Activated T-helper 9 cell treated with anti-CD3 and anti-CD28 coated beads, Interleukin-2, amount 50 U/mL, for 16 hours (primary cell): Measurements from ENCODE around the gene TCFL5.

Experiments used
- DNase-seq: peaks from one replicate; pipeline ENCODE4 v3.0.0-alpha.2; 2020; ENCODE audit warnings: low read depth

Gene TCFL5

GRCh38 chr20:62822239-62822787 is 39.3 kb downstream of the TCFL5 start:
- DNase-seq, result no peak

GRCh38 chr20:62821726-62822210 is 39.9 kb downstream of the TCFL5 start:
- no peak for DNase-seq

GRCh38 chr20:62820962-62821725 is 40.5 kb downstream of the TCFL5 start:
- DNase-seq, result no peak

- DNase-seq, result no peak
These were observed 41.2 kb downstream of the TCFL5 start for GRCh38 chr20:62820208-62820961.

GRCh38 chr20:62819494-62820174 is 42.0 kb downstream of the TCFL5 start:
- DNase-seq, result no peak

GRCh38 chr20:62818592-62819493 is 42.8 kb downstream of the TCFL5 start:
- DNase-seq, result no peak

- DNase-seq, result no peak
These were observed 43.5 kb downstream of the TCFL5 start for GRCh38 chr20:62817975-62818591.

GRCh38 chr20:62816884-62817873 is 44.4 kb downstream of the TCFL5 start, which contains the start of gene COL9A3:
COL9A3 (plus strand) TSS chr20:62817050; CDS start chr20:62817065, 15 bp downstream.
- no peak for DNase-seq

- no peak for DNase-seq
These were observed 45.4 kb downstream of the TCFL5 start for GRCh38 chr20:62816031-62816883.

GRCh38 chr20:62815066-62815991 is 46.3 kb downstream of the TCFL5 start:
- DNase-seq, result no peak

- DNase-seq, result no peak
These were observed 46.9 kb downstream of the TCFL5 start for GRCh38 chr20:62814709-62815065.

- no peak for DNase-seq
These were observed 47.4 kb downstream of the TCFL5 start for GRCh38 chr20:62814060-62814708.

- no peak for DNase-seq
These were observed 48.0 kb downstream of the TCFL5 start for GRCh38 chr20:62813588-62813987.

GRCh38 chr20:62812907-62813200 is 48.8 kb downstream of the TCFL5 start:
- DNase-seq, result no peak

GRCh38 chr20:62812181-62812906 is 49.3 kb downstream of the TCFL5 start:
- no peak for DNase-seq

- no peak for DNase-seq
These were observed 49.9 kb downstream of the TCFL5 start for GRCh38 chr20:62811720-62812119.

- no peak for DNase-seq
These were observed 50.3 kb downstream of the TCFL5 start for GRCh38 chr20:62811320-62811719.
